ENCODE data around the gene SMIM20. TPM values are rescaled to one million over a fixed set of nuclear protein-coding genes. Genes with fewer than 3 reads are reported as not detected.

SMIM20 gene
- total and polyA plus RNA-seq, 5 experiments from 2014 or later = 19.4 to 76.4 (median 64.1) TPM

DNA sequence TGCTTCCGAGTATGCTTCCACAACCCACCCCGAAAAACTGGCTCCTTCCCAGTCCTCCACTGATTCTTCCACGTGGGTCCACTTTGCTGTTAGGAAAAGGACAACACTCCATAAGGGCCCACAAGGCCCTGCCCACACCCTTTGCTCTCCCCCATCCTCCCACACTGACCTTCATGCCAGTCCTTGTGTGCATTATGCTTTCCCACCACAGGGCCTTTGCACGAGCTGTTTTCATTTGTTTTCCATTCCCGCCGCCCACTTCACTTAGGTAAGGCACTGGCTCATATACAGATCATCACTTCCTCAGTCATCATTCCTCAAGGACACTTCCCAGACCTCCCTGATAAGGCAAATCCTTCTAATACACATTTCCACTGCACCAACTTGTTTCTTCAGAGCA lies 34.4 kb upstream of the SMIM20 start:
- Mint-ChIP-seq H3K4me3 (no peak overlapping the region), H3K4me1 (peaks cover 0 to 32% (median under 1%) of the 10 kb centered on the region in 4 donors), H3K27ac (no peak overlapping the region), H3K9me3 (no peaks in the 10 kb centered on the region), H3K36me3 (peaks cover 0 to 6% (median 0%) of the 10 kb centered on the region in 3 donors), H3K27me3 (peaks cover 5 to 22% (median 7%) of the 10 kb centered on the region in 5 donors)
- ATAC-seq (no peak), DNase-seq (no peak)
- POLR2A ChIA-PET = no interaction called here

DNA sequence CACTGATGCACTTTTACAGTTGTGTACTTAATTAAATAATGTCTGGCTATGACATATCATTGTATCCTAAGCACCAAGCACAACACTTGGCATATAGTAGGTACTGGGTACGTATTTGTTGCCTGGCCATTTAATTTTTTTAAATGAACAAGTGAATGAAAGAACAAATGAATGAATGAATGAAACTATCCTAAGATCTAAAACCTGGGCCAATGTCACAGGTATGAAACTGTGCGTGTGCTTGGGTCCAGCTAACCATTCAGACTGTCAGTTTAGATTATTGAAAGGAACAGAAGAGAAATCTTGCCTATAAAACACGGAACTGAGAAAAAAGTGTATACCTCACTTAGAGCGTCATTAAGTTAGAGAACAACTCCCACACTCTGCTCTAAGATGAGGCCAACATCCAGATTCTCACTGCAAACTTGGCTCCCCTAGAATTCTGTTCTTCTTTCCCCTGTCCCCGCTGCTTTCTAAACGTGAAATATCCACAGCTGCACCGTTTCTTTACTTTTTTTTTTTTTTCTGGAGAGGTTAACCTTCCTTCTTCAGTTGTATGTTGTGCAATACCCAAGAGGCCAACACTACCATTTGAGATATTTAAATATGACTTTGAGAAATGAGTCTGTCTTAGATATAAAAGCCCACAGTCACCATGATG lies 33.9 kb upstream of the SMIM20 start:
- peaks cover 0 to 32% (median 0%) of the 10 kb centered on the region in 4 donors for H3K4me1 Mint-ChIP-seq
- ATAC-seq (no peak), DNase-seq (no peak)
- peaks cover 3 to 22% (median 7%) of the 10 kb centered on the region in 5 donors for H3K27me3 Mint-ChIP-seq
- no peak overlapping the region for H3K4me3 Mint-ChIP-seq
- no peaks in the 10 kb centered on the region for H3K9me3 Mint-ChIP-seq
- POLR2A ChIA-PET = no interaction called here
- H3K27ac Mint-ChIP-seq = no peak overlapping the region
- H3K36me3 Mint-ChIP-seq = peaks cover 0 to 6% (median 0%) of the 10 kb centered on the region in 3 donors

DNA sequence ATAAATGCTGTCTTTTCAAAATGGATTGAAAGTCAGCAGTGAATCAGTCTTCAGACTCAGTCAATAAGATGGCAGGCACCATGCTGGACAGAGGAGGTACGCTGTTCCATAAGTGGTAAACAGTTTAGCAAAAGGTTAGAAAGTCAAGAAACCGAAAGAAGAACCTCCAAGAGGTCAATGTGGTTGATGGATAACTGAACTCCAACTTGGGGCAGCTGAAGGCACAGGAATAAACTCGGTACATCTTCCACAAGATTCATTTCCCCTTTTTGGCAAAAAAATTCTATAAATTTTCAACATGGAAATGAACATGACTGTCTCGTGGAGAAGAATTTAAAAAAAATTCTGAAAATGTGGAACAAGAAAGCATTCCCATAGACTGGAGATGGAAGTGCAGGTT lies 32.8 kb upstream of the SMIM20 start:
- POLR2A ChIA-PET = no interaction called here
- DNase-seq (no peak), ATAC-seq (no peak)
- Mint-ChIP-seq H3K27me3 (peaks cover 3 to 22% (median 7%) of the 10 kb centered on the region in 5 donors), H3K9me3 (no peaks in the 10 kb centered on the region), H3K36me3 (peaks cover 0 to 6% (median 0%) of the 10 kb centered on the region in 3 donors), H3K4me3 (no peak overlapping the region), H3K4me1 (peaks cover 0 to 24% (median 0%) of the 10 kb centered on the region in 4 donors), H3K27ac (no peak overlapping the region)

DNA sequence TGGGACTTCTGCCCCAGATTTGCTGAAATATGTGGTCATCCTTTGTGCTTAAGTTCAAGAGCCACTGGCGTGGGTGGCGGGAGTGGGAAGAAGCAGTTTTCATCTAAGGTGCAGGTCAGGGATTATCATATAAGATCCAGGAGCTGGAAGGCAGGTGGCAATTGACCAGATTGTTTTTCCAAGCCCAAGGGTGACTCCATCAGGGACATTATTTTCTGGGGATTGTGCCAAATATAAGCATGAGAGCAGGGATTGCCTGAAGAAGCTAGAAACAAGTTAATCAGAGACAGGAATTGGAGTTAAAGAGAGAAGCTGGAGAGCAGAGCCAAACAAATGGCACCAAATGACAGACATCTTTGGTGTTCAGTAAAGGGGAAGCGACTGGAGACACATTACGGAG lies 31.8 kb upstream of the SMIM20 start:
- no peak overlapping the region for H3K4me3 Mint-ChIP-seq
- H3K27me3 Mint-ChIP-seq = peaks cover 3 to 22% (median 8%) of the 10 kb centered on the region in 5 donors
- POLR2A ChIA-PET = no interaction called here
- H3K9me3 Mint-ChIP-seq = no peaks in the 10 kb centered on the region
- peaks cover 0 to 17% (median 1%) of the 10 kb centered on the region in 4 donors for H3K4me1 Mint-ChIP-seq
- DNase-seq = no peak
- no peak overlapping the region for H3K27ac Mint-ChIP-seq
- no peak for ATAC-seq
- H3K36me3 Mint-ChIP-seq = peaks cover 0 to 6% (median 2%) of the 10 kb centered on the region in 3 donors

DNA sequence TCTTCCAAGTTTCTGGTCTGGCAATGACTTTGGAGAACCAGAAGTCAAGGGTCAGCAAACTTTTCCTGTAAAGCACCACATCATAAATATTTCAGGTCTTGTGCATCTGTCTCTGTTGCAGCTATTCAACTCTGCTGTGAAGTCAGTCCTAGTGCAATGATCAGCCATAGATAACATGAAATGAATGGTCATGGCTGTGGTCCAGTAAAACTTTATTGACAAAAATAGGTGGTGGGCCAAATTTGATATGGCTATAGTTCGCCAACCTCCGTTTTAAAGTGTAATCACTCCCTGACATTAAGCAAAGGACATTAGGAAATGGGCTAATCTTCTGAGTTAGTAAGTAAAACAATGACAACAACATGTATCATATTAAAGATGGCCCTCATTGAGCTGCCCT lies 30.5 kb upstream of the SMIM20 start:
- H3K36me3 Mint-ChIP-seq = peaks cover 0 to 6% (median 2%) of the 10 kb centered on the region in 3 donors
- ATAC-seq (no peak), DNase-seq (no peak)
- H3K27me3 Mint-ChIP-seq = peaks cover 3 to 22% (median 9%) of the 10 kb centered on the region in 5 donors
- H3K4me3 Mint-ChIP-seq = no peak overlapping the region
- H3K27ac Mint-ChIP-seq = peak overlapping the region in 1 of 10 donors; percentile 1
- H3K4me1 Mint-ChIP-seq = peaks cover 0 to 17% (median 2%) of the 10 kb centered on the region in 4 donors
- POLR2A ChIA-PET = interaction anchor here (0.8 kb wide), 1 partner anchor 30 kb away, joined by 3 read pairs; the partner anchor contains the start of gene SMIM20
- H3K9me3 Mint-ChIP-seq = no peaks in the 10 kb centered on the region

DNA sequence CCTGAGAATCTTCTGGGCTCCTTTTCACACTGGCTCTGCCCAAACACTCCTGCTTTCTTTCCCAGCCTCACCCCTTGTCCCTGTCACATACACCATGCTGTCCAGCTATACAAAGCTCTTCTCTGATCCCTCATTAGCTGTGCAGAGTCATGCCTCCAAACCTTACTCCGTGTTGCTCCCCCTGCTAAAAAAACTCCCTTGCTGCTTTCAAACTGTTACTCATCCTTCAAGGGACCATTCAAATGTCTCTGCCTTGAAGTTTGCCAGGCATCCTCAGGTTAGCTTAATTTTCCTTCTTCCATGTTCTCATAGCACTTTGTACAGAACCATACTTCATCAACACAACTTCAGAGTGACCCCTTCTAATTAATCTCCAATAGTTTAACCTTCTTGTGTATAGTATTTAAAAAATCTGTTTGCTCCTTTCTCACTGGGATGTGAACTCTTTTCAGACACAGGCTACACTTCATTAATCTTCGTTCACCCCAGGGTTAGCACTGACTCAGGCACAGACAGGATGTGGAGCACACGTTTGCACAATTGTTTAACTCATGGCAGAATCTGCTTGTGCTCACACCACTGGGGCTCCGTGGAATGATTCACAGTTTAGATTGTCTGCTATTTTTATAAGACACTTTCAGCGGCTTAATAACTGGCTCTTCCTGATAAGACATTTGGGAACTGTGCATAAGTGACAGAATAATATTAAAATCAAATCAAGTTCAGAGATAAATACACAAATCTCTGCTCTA lies 29.8 kb upstream of the SMIM20 start:
- H3K27ac Mint-ChIP-seq = peak overlapping the region in 2 of 10 donors; percentile 1 to 15
- POLR2A ChIA-PET = interaction anchor here (0.8 kb wide), 1 partner anchor 30 kb away, joined by 3 read pairs; the partner anchor contains the start of gene SMIM20
- DNase-seq (no peak), ATAC-seq (no peak)
- peaks cover 0 to 6% (median 2%) of the 10 kb centered on the region in 3 donors for H3K36me3 Mint-ChIP-seq
- H3K4me1 Mint-ChIP-seq = peaks cover 0 to 17% (median 3%) of the 10 kb centered on the region in 4 donors
- H3K27me3 Mint-ChIP-seq = peaks cover 3 to 22% (median 9%) of the 10 kb centered on the region in 5 donors
- no peaks in the 10 kb centered on the region for H3K9me3 Mint-ChIP-seq
- no peak overlapping the region for H3K4me3 Mint-ChIP-seq

DNA sequence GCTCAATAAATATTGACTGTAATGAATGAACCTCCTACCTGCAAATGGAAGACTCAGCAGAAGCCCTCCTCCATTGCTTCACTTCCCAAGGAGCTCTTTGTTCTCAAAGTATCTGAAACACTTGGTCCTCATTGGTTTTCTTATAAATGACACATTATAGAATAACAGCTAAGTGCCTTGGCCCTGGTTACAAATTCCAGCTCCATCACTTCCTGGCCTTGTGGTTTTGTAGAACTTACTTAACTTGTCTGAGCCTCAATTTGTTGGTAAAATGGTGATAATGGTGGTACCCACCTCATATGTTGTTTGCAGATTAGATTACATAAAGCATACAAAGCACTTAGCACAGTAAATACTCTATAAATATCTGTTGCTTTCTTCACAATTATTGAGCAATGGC lies 25.2 kb upstream of the SMIM20 start:
- H3K4me3 Mint-ChIP-seq = no peak overlapping the region
- POLR2A ChIA-PET = interaction anchor here (0.6 kb wide), 1 partner anchor 27 kb away, joined by 3 read pairs; no protein-coding TSS in a partner anchor
- no peak overlapping the region for H3K27ac Mint-ChIP-seq

DNA sequence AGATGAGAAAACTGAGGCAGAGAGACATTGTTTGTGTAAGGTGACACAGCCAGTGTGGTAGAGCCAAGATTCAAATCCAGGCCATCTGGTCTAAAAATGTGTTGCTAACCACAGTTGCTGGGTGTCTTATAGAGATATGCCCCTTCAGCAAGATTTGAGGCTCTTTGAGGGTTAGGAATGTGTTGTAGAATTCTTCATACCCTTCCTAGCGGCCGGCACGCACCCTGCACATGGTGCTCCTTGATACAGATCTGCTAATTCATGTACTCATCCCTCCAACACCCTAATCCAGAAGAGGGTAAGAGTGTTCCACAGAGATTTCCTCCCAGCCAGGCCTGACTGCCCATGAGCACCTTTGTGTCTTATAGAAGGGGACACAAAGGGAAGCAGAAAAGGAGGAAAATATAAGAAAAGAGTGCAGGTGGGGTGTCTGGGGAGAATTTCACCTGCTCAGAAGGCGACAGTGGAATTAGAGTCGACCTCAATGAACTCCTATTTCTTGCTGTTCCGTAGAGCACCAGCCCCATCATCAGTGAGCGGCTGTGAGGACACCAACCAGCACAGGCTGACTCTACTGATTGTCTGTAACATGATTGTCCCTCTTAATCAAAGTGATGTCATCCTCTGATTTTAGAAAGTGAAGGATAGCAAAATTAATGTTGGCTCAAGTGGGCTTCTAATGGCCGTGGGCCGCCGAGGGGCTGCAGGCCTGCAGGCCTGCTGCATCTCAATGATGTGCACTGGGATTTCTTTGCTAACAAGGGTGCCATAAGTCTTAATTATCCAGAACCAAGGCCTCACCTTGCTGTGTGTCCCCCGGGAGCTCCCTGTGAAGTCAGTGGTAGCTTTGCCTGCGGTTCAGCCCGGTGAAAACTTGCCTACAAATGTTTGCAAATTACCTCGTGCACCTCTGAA lies 24.2 kb upstream of the SMIM20 start:
- Mint-ChIP-seq H3K4me3 (no peak overlapping the region), H3K27me3 (peaks cover 0 to 2% (median 0%) of the 10 kb centered on the region in 5 donors), H3K9me3 (no peaks in the 10 kb centered on the region), H3K27ac (no peak overlapping the region), H3K36me3 (peaks cover 0 to 2% (median 0%) of the 10 kb centered on the region in 3 donors), H3K4me1 (peaks cover 0 to 7% (median under 1%) of the 10 kb centered on the region in 4 donors)
- POLR2A ChIA-PET = no interaction called here
- ATAC-seq = no peak
- DNase-seq = no peak

More for the DNA sequence above, 25.2 kb upstream of the SMIM20 start:
- ATAC-seq = no peak
- Mint-ChIP-seq H3K36me3 (peaks cover 0 to 2% (median 0%) of the 10 kb centered on the region in 3 donors), H3K27me3 (peaks cover 0 to 2% (median 2%) of the 10 kb centered on the region in 5 donors), H3K9me3 (no peaks in the 10 kb centered on the region), H3K4me1 (peaks cover 0 to 9% (median 3%) of the 10 kb centered on the region in 4 donors)
- no peak for DNase-seq

DNA sequence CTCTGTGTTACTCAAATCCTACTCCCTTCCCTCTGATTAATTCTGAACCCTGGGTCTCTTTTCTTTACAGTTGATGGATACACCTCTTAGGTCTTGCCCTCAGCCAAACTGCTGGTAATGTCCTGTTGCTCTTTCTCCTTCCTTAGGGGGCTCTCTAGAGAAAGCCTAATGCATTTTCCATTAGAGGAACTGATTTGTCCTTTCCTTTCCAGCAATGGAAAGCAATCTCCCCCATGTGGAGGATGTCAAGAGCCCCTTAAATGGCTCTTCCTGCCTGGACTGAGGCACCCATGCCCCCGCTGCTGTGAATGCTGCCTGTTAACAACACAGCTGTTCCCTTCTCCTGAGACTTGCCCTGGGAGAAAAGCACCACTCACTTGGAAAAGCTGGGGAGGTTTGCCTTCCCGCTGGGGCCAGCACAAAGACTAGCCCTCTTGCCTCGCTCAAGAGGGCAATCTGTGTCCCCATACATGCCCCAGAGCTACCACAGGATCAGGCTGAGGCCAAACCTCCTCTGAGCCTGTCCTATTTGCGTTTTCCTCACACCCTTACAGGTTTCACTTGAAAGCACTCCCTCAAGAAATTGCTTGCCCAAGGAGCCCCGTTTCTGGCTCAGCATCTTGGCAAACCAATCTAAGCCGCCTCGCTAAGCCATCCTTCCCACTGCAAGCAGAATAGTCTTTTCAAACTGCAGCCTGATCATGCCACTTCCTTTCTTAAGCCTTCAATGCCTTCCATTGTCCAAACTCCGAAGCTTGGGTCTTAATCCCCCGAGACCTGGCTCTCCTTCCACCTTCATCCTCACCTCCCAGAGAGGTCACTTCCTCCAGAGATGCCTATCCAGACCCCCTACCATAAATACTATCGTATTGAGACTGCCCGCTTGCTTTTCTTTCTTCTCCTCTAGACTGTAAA lies 23.2 kb upstream of the SMIM20 start:
- ATAC-seq = no peak
- POLR2A ChIA-PET = no interaction called here
- no peaks in the 10 kb centered on the region for H3K9me3 Mint-ChIP-seq

DNA sequence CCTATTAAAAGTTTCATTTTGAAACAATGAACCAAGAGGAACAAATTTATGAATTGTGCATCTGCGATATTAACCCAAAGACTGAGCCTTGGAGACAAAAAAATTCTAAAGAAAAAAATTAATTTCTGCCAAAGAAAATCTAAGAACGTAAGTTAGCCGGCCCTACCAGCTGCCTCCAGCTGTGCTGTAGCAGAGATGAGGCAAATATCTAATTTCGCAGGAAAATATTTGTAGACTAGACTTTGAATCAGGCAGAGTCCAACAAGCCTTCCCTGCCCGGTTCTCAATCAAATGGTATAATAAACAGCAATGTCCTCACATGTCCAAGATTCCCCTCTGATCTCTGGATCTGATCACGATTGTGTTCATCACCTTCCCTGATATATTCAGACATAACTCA lies 21.2 kb upstream of the SMIM20 start:
- Mint-ChIP-seq H3K27me3 (peaks cover 0 to 6% (median 0%) of the 10 kb centered on the region in 5 donors), H3K4me3 (no peak overlapping the region), H3K9me3 (no peaks in the 10 kb centered on the region), H3K36me3 (no peaks in the 10 kb centered on the region), H3K4me1 (peaks cover 0 to 6% (median 0%) of the 10 kb centered on the region in 4 donors), H3K27ac (no peak overlapping the region)
- no peak for DNase-seq
- no peak for ATAC-seq
- POLR2A ChIA-PET = no interaction called here

More for the DNA sequence above, 23.2 kb upstream of the SMIM20 start:
- Mint-ChIP-seq H3K4me3 (no peak overlapping the region), H3K27ac (no peak overlapping the region), H3K36me3 (peaks cover 0 to 2% (median 0%) of the 10 kb centered on the region in 3 donors), H3K27me3 (peaks cover 0 to 6% (median 2%) of the 10 kb centered on the region in 5 donors), H3K4me1 (peaks cover 0 to 9% (median 0%) of the 10 kb centered on the region in 4 donors)
- DNase-seq = no peak

DNA sequence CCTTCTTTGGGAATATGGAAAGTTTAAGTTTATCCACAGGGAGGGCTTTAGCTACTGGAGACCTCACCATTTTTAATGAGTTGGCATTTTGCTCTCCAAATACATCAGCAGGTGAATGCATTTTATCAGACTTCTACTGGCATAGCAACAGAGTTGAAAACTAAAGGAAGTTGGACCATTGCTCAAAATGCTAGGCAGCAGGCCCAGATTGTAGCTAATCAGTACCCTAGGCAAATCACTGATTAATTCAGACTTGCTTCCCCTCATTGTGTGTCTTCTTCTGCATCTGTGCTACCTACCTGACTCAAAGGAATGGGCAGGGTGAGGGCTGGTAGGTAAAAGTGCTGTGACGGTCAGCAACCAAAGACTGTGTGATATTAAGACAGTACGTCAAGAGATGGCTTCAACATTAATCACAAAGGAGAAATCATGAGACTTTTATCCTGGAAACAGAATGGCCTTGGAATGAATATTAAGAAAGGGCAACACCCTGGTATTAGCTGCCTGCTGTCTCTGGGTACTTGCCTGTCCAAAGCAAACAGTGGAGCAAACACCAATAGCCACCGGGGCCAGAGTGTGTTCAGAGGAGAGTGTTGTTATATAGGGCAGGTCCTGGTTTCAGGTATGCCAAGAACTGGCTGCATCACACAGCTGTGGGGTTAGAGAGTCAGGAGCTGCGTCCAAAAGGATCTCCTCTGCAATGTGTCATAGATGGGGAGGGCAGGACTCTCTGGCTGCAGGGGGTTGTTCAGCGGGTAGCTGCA lies 17.1 kb upstream of the SMIM20 start:
- H3K9me3 Mint-ChIP-seq = no peaks in the 10 kb centered on the region
- ATAC-seq (no peak), DNase-seq (no peak)
- H3K27ac Mint-ChIP-seq = no peak overlapping the region
- peaks cover 0 to 2% (median 0%) of the 10 kb centered on the region in 4 donors for H3K4me1 Mint-ChIP-seq
- no peak overlapping the region for H3K4me3 Mint-ChIP-seq
- peaks cover 0 to 6% (median 0%) of the 10 kb centered on the region in 5 donors for H3K27me3 Mint-ChIP-seq
- POLR2A ChIA-PET = no interaction called here
- no peaks in the 10 kb centered on the region for H3K36me3 Mint-ChIP-seq

All from naive thymus-derived CD8-positive, alpha-beta T cell (primary cell).